ENCODE measurements around the gene ZNF556. TPM values are rescaled to one million over a fixed set of nuclear protein-coding genes. Genes with fewer than 3 reads are reported as not detected.

The ZNF556 gene
- total RNA-seq, 4 donors from 2014 or later, result not detected

DNA sequence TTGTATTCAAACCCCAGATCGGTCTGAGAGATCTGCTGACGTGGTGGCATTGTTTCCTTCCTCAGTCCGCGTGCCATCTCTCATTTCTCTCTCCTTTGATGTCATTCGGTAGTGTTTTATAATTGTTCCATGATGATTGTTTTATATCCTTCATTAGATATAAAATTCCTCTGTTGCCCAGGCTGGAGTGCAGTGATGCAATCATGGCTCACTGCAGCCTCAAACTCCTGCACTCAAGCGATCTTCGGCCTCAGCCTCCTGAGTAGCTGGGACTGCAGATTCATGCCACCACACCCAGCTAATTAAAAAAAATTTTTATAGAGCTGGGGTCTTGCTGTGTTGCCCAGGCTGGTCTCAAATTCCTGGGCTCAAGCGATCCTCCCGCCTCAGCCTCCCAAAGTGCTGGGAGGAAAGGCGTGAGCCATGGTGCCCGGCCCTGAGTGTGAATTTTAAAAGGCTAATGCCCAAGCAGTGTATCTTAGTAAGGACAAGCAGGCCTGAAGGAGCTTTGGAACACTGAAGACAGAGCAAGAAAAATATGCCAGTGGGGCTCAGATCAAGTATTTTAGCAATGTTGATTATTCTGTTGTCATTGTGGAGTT lies 38.9 kb downstream of the ZNF556 start:
- H3K36me3 ChIP-seq, result no peaks in the 10 kb centered on the region
- peak overlapping the region in 2 of 4 donors; percentile 4 to 37 for H3K27ac ChIP-seq
- in situ Hi-C loops (cut with MboI; ENCODE audit: low pct_ligation_motif_present in 1 of 4, low pct_unique_long_range_greater_than_20kb in 1 of 4, low sequenced_read_pairs in 3 of 4) (no loop called here), intact Hi-C loops (cut with DNase I; ENCODE audit: low total_unique reads) (no loop called here)
- DNase-seq, result peak; percentile 47
- 48 to 68% methylated on average over 5 to 11 of the region's 11 CpGs for WGBS, 2 donors (ENCODE audit: low coverage in 1 of 2)
- H3K9me3 ChIP-seq, result no peaks in the 10 kb centered on the region
- TF ChIP-seq POLR2AphosphoS5 (IDR thresholded peaks at IDR 0.05), result peak in 1 of 3 donors; percentile 15
- TF ChIP-seq, protein P1, sequence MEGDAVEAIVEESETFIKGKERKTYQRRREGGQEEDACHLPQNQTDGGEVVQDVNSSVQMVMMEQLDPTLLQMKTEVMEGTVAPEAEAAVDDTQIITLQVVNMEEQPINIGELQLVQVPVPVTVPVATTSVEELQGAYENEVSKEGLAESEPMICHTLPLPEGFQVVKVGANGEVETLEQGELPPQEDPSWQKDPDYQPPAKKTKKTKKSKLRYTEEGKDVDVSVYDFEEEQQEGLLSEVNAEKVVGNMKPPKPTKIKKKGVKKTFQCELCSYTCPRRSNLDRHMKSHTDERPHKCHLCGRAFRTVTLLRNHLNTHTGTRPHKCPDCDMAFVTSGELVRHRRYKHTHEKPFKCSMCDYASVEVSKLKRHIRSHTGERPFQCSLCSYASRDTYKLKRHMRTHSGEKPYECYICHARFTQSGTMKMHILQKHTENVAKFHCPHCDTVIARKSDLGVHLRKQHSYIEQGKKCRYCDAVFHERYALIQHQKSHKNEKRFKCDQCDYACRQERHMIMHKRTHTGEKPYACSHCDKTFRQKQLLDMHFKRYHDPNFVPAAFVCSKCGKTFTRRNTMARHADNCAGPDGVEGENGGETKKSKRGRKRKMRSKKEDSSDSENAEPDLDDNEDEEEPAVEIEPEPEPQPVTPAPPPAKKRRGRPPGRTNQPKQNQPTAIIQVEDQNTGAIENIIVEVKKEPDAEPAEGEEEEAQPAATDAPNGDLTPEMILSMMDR (IDR thresholded peaks at IDR 0.05), result no peak
- TF ChIP-seq EP300 (IDR thresholded peaks at IDR 0.05; ENCODE audit: low read depth), result no peak
- TF ChIP-seq POLR2A (IDR thresholded peaks at IDR 0.05), result no peak
- H3K4me1 ChIP-seq, result peaks cover 7 to 32% (median 11%) of the 10 kb centered on the region in 4 donors
- H3K27me3 ChIP-seq, result no peaks in the 10 kb centered on the region
- H3K4me3 ChIP-seq, result no peak overlapping the region

DNA sequence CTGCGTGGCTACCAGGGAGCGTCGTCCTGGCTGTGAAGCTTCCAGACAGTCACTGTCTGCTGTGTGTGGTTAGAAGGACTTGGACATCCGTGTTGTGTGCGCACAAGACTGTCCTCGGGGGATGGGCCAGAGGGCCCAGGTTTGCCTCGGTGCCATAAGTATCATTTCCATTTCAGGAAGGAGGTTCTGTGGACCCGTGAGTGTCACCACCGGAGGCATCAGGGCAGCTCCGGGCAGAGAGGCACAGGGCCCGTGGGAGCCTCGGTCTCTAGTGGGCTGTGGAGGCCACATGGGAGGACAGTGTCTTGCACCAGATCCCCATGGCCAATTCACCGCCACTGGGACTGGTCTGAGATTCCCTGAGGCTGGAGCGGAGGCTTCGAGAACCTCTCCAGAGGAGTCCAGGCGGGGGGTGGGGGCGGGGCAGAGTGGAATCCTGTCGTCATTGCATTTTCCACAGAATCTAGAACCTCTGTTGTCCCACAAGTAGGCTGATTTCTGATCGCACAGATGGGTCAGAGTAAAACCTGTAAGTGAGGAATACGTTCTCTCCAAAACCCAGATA lies 39.6 kb downstream of the ZNF556 start:
- Histone ChIP-seq H3K27ac (peak overlapping the region in 2 of 4 donors; percentile 4 to 37), H3K36me3 (peaks cover 0 to 3% (median 0%) of the 10 kb centered on the region in 4 donors), H3K4me1 (peaks cover 6 to 26% (median 7%) of the 10 kb centered on the region in 4 donors), H3K9me3 (no peaks in the 10 kb centered on the region), H3K27me3 (no peaks in the 10 kb centered on the region), H3K4me3 (no peak overlapping the region)
- whole genome bisulfite sequencing, 2 donors (ENCODE audit: low coverage in 1 of 2), result 97% methylated on average over 20 of the region's 20 CpGs; no CpG with 5 or more reads in 1 of the 2 donors
- in situ Hi-C loops (cut with MboI; ENCODE audit: low pct_ligation_motif_present in 1 of 4, low pct_unique_long_range_greater_than_20kb in 1 of 4, low sequenced_read_pairs in 3 of 4), result no loop called here
- intact Hi-C loops (cut with DNase I; ENCODE audit: low total_unique reads), result no loop called here
- DNase-seq, result no peak
- TF ChIP-seq POLR2AphosphoS5 (IDR thresholded peaks at IDR 0.05), result no peak
- TF ChIP-seq, protein P1 (IDR thresholded peaks at IDR 0.05), result no peak
- no peak for TF ChIP-seq POLR2A (IDR thresholded peaks at IDR 0.05)
- no peak for TF ChIP-seq EP300 (IDR thresholded peaks at IDR 0.05; ENCODE audit: low read depth)

DNA sequence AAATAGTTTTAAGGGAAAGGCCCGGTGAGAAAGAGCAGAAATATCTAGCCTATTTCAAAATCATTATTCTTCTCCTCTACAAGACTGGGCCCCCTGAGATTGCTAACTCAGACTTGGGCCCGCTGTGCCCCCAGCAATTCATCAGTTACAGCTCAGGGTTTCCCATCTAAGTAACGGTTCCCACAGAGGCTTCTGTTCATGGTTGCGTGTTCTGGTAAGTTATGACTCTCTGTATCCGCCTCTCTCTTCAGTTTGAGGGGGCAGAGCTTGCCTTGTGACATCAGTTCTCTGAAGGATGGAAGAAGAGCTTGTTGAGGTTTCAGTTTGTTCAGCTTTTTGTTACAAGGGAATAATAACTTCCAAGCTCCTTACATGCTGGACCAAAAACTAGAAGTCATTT lies 45.2 kb downstream of the ZNF556 start:
- Histone ChIP-seq H3K4me1 (no peaks in the 10 kb centered on the region), H3K36me3 (peaks cover 0 to 42% (median 10%) of the 10 kb centered on the region in 4 donors), H3K27me3 (no peaks in the 10 kb centered on the region), H3K4me3 (no peak overlapping the region), H3K9me3 (peaks cover 0 to 4% of the 10 kb centered on the region in 2 donors), H3K27ac (no peak overlapping the region)
- in situ Hi-C loops (cut with MboI; ENCODE audit: low pct_ligation_motif_present in 1 of 4, low pct_unique_long_range_greater_than_20kb in 1 of 4, low sequenced_read_pairs in 3 of 4) (no loop called here), intact Hi-C loops (cut with DNase I; ENCODE audit: low total_unique reads) (no loop called here)
- DNase-seq, result no peak
- WGBS, 2 donors (ENCODE audit: low coverage in 1 of 2), result 89 to 100% methylated on average over 1 to 5 of the region's 5 CpGs
- TF ChIP-seq POLR2A (IDR thresholded peaks at IDR 0.05) (no peak), POLR2AphosphoS5 (IDR thresholded peaks at IDR 0.05) (no peak), EP300 (IDR thresholded peaks at IDR 0.05; ENCODE audit: low read depth) (no peak)
- TF ChIP-seq, protein P1 (IDR thresholded peaks at IDR 0.05), result no peak

DNA sequence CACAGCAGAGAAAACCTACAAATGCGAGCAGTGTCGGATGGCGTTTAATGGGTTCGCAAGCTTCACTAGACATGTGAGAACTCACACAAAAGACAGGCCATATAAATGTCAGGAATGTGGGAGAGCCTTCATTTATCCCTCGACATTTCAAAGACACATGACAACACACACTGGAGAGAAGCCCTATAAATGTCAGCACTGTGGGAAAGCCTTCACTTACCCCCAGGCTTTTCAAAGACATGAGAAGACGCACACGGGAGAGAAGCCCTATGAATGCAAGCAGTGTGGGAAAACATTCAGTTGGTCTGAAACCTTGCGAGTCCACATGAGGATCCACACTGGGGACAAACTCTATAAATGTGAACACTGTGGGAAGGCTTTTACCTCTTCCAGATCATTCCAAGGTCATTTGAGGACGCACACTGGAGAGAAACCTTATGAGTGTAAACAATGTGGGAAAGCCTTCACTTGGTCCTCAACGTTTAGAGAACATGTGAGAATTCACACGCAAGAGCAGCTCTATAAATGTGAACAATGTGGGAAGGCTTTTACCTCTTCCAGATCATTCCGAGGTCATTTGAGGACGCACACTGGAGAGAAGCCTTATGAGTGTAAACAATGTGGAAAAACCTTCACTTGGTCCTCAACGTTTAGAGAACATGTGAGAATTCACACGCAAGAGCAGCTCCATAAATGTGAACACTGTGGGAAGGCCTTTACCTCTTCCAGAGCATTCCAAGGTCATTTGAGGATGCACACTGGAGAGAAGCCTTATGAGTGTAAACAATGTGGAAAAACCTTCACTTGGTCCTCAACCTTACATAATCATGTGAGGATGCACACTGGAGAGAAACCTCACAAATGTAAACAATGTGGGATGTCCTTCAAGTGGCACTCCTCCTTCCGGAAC lies 50.4 kb downstream of the ZNF556 start:
- no peak for TF ChIP-seq POLR2A (IDR thresholded peaks at IDR 0.05)
- TF ChIP-seq POLR2AphosphoS5 (IDR thresholded peaks at IDR 0.05), result no peak
- H3K27me3 ChIP-seq, result no peaks in the 10 kb centered on the region
- in situ Hi-C loops (cut with MboI; ENCODE audit: low pct_ligation_motif_present in 1 of 4, low pct_unique_long_range_greater_than_20kb in 1 of 4, low sequenced_read_pairs in 3 of 4), result no loop called here
- 86 to 90% methylated on average over 15 to 16 of the region's 16 CpGs for WGBS, 2 donors (ENCODE audit: low coverage in 1 of 2)
- H3K36me3 ChIP-seq, result peaks cover 0 to 52% (median 21%) of the 10 kb centered on the region in 4 donors
- H3K9me3 ChIP-seq, result peaks cover 6 to 10% of the 10 kb centered on the region in 2 donors
- no peak overlapping the region for H3K27ac ChIP-seq
- no peak overlapping the region for H3K4me3 ChIP-seq
- no peak for DNase-seq
- intact Hi-C loops (cut with DNase I; ENCODE audit: low total_unique reads), result no loop called here
- H3K4me1 ChIP-seq, result no peaks in the 10 kb centered on the region

All from transverse colon (tissue), 4 donors.